ENCODE results near the gene PKDREJ. TPM values are rescaled to one million over a fixed set of nuclear protein-coding genes. Genes with fewer than 3 reads are reported as not detected.

Gene PKDREJ
- total RNA-seq, 1 donor from 2014 or later, result not detected

GRCh38 chr22:46289244-46289891, 26.2 kb upstream of the PKDREJ start:
- H3K36me3 ChIP-seq, result peaks cover 0 to 44% of the 10 kb centered on the region in 2 donors
- no peak for DNase-seq (ENCODE audit: extremely low spot score in 2 of 2)
- H3K27me3 ChIP-seq, result no peaks in the 10 kb centered on the region
- intact Hi-C loops (cut with DNase I), result no loop called here
- no peak overlapping the region for H3K4me3 ChIP-seq
- H3K9me3 ChIP-seq, result no peaks in the 10 kb centered on the region
- no peak overlapping the region for H3K27ac ChIP-seq
- TF ChIP-seq POLR2AphosphoS5 (IDR thresholded peaks at IDR 0.05; ENCODE audit: insufficient read depth in 1 of 2, low read depth in 1 of 2), result no peak
- H3K4me1 ChIP-seq, result no peaks in the 10 kb centered on the region

GRCh38 chr22:46288846-46289243, 25.7 kb upstream of the PKDREJ start:
- Histone ChIP-seq H3K36me3 (peaks cover 0 to 49% of the 10 kb centered on the region in 2 donors), H3K27ac (no peak overlapping the region), H3K27me3 (no peaks in the 10 kb centered on the region), H3K4me3 (no peak overlapping the region), H3K9me3 (no peaks in the 10 kb centered on the region), H3K4me1 (no peaks in the 10 kb centered on the region)
- TF ChIP-seq CTCF (IDR thresholded peaks at IDR 0.05) (no peak), POLR2A (IDR thresholded peaks at IDR 0.05) (no peak), POLR2AphosphoS5 (IDR thresholded peaks at IDR 0.05; ENCODE audit: insufficient read depth in 1 of 2, low read depth in 1 of 2) (no peak)
- no peak for DNase-seq (ENCODE audit: extremely low spot score in 2 of 2)
- intact Hi-C loops (cut with DNase I), result no loop called here

- intact Hi-C loops (cut with DNase I), result no loop called here
- Histone ChIP-seq H3K27ac (peak overlapping the region; percentile 9), H3K9me3 (no peaks in the 10 kb centered on the region), H3K4me3 (no peak overlapping the region), H3K27me3 (no peaks in the 10 kb centered on the region), H3K4me1 (no peaks in the 10 kb centered on the region), H3K36me3 (peaks cover 0 to 50% of the 10 kb centered on the region in 2 donors)
- TF ChIP-seq POLR2AphosphoS5 (IDR thresholded peaks at IDR 0.05; ENCODE audit: insufficient read depth in 1 of 2, low read depth in 1 of 2) (peak in 1 of 2 donors; percentile 35), POLR2A (IDR thresholded peaks at IDR 0.05) (no peak)
- no peak for DNase-seq (ENCODE audit: extremely low spot score in 2 of 2)
Observed at GRCh38 chr22:46287873-46288751, 25.0 kb upstream of the PKDREJ start.

- no peak overlapping the region for H3K27ac ChIP-seq
- H3K27me3 ChIP-seq, result no peaks in the 10 kb centered on the region
- H3K36me3 ChIP-seq, result peaks cover 0 to 44% of the 10 kb centered on the region in 2 donors
- H3K9me3 ChIP-seq, result no peaks in the 10 kb centered on the region
- no peak for DNase-seq (ENCODE audit: extremely low spot score in 2 of 2)
- TF ChIP-seq CTCF (IDR thresholded peaks at IDR 0.05) (no peak), POLR2AphosphoS5 (IDR thresholded peaks at IDR 0.05; ENCODE audit: insufficient read depth in 1 of 2, low read depth in 1 of 2) (no peak), POLR2A (IDR thresholded peaks at IDR 0.05) (no peak)
- no peak overlapping the region for H3K4me3 ChIP-seq
- H3K4me1 ChIP-seq, result no peaks in the 10 kb centered on the region
- intact Hi-C loops (cut with DNase I), result no loop called here
Observed at GRCh38 chr22:46286941-46287872, 24.1 kb upstream of the PKDREJ start.

GRCh38 chr22:46286006-46286405, 22.9 kb upstream of the PKDREJ start:
- peaks cover 0 to 44% of the 10 kb centered on the region in 2 donors for H3K36me3 ChIP-seq
- H3K4me1 ChIP-seq, result no peaks in the 10 kb centered on the region
- no peak overlapping the region for H3K4me3 ChIP-seq
- no peak overlapping the region for H3K27ac ChIP-seq
- H3K27me3 ChIP-seq, result no peaks in the 10 kb centered on the region
- TF ChIP-seq CTCF (IDR thresholded peaks at IDR 0.05), result no peak
- no peak for TF ChIP-seq POLR2A (IDR thresholded peaks at IDR 0.05)
- no peak for DNase-seq (ENCODE audit: extremely low spot score in 2 of 2)
- H3K9me3 ChIP-seq, result no peaks in the 10 kb centered on the region
- intact Hi-C loops (cut with DNase I), result no loop called here

Measured in vagina (tissue), 2 donors.